Liver (tissue), 3 donors: ENCODE measurements around the gene MRPL9.

Experiments
- ATF3 ChIP-seq: IDR thresholded peaks from 2 replicates; pipeline ENCODE4 v1.6.1; 2016; ENCODE audit warnings: antibody characterized with exemption
- CTCF ChIP-seq: fragments of 150-350 bp; IDR thresholded peaks from 2 replicates; pipeline ENCODE4 v1.5.1; 2017; ENCODE audit warnings: improper control_type of control experiment, low read depth, low read length; ENCODE audit not compliant: missing input control
- EGR1 ChIP-seq, 2 donors: IDR thresholded peaks; 2 replicates each; pipeline ENCODE4 v1.6.1; 2016 to 2018; ENCODE audit warnings: antibody characterized with exemption in 2 of 2, low read depth in 2 of 2
- MAX ChIP-seq: IDR thresholded peaks from 2 replicates; pipeline ENCODE4 v1.6.1; 2016; ENCODE audit warnings: antibody characterized with exemption
- RAD21 ChIP-seq, 2 donors: IDR thresholded peaks; 2 replicates each; pipeline ENCODE4 v1.6.1; 2016; ENCODE audit warnings: antibody characterized with exemption in 2 of 2, mild to moderate bottlenecking in 2 of 2
- YY1 ChIP-seq: IDR thresholded peaks from 2 replicates; pipeline ENCODE4 v1.6.1; 2016; ENCODE audit warnings: antibody characterized with exemption, mild to moderate bottlenecking
- donor health status: healthy.
- donor health status: healthy.

GRCh38 chr1:151773702-151774101 lies 10.4 kb upstream of the MRPL9 start:
- TF ChIP-seq CTCF, result no peak
- no peak for TF ChIP-seq MAX
- no peak for TF ChIP-seq ATF3
- no peak for TF ChIP-seq EGR1 (IDR thresholded peaks at IDR 0.05; ENCODE audit: low read depth in 2 of 2)
- no peak for TF ChIP-seq RAD21 (IDR thresholded peaks at IDR 0.05)
- TF ChIP-seq YY1, result no peak
